Epithelial cell of prostate (primary cell): Measurements from ENCODE around the gene EVI5L.

Source experiments
- DNase-seq: peaks from one replicate; pipeline ENCODE4 v3.0.0-alpha.2; 2011; ENCODE audit warnings: low read depth, low spot score
- H3K27ac ChIP-seq: fragments of 450-650 bp; 2 replicates; pipeline ENCODE4 v1.5.1; 2017; ENCODE audit warnings: mild to moderate bottlenecking

Gene EVI5L

GRCh38 chr19:7908078-7908699 is 78.2 kb downstream of the EVI5L start:
- H3K27ac ChIP-seq = no peak overlapping the region
- no peak for DNase-seq

- no peak overlapping the region for H3K27ac ChIP-seq
- no peak for DNase-seq
Observed at GRCh38 chr19:7908742-7909461, 78.9 kb downstream of the EVI5L start.

GRCh38 chr19:7909471-7910067 is 79.6 kb downstream of the EVI5L start:
- DNase-seq = no peak
- H3K27ac ChIP-seq = no peak overlapping the region

- DNase-seq = no peak
- H3K27ac ChIP-seq = no peak overlapping the region
Observed at GRCh38 chr19:7910321-7911161, 80.5 kb downstream of the EVI5L start.

- H3K27ac ChIP-seq = no peak overlapping the region
- DNase-seq = no peak
Observed at GRCh38 chr19:7911508-7912143, 81.6 kb downstream of the EVI5L start.

GRCh38 chr19:7912144-7912696 is 82.2 kb downstream of the EVI5L start:
- DNase-seq = no peak
- no peak overlapping the region for H3K27ac ChIP-seq

- no peak for DNase-seq
- H3K27ac ChIP-seq = no peak overlapping the region
Observed at GRCh38 chr19:7912697-7913564, 82.9 kb downstream of the EVI5L start.

GRCh38 chr19:7913652-7914051 is 83.6 kb downstream of the EVI5L start:
- no peak for DNase-seq
- no peak overlapping the region for H3K27ac ChIP-seq

GRCh38 chr19:7914099-7914498 is 84.1 kb downstream of the EVI5L start:
- no peak for DNase-seq
- no peak overlapping the region for H3K27ac ChIP-seq
